CD4-positive, alpha-beta T cell treated with Interleukin-4 for 4 hours (primary cell): Measurements from ENCODE around the gene DPY19L1.
"Not testable (repeated sequence)": the region's sequence is repeated elsewhere in the genome, so short reads cannot be mapped to it uniquely, and the experiment has no call there.

Experiments used
- DNase-seq: peaks from one replicate; pipeline ENCODE4 v3.0.0-alpha.2; 2020

The DPY19L1 gene

DNA sequence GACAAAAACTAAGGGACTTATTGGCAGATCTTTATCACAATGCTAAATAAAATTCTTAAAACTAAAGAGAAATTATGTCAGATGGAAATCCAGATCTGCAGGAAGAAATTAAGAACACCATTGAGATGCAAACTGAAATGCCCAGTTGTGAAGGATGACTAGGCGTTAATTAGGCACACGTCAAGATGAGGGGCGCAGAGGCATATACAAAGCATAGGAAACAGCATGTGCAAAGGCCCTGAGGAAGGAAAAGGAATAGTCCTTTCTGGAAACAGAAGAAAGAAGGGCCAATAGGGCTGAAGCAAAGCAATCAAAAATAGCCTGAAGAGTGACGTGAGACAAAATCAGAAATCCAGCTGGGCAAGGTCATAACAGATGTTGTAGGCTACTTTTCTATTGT, 53.1 kb downstream of the DPY19L1 start:
- not testable (repeated sequence) for DNase-seq

DNA sequence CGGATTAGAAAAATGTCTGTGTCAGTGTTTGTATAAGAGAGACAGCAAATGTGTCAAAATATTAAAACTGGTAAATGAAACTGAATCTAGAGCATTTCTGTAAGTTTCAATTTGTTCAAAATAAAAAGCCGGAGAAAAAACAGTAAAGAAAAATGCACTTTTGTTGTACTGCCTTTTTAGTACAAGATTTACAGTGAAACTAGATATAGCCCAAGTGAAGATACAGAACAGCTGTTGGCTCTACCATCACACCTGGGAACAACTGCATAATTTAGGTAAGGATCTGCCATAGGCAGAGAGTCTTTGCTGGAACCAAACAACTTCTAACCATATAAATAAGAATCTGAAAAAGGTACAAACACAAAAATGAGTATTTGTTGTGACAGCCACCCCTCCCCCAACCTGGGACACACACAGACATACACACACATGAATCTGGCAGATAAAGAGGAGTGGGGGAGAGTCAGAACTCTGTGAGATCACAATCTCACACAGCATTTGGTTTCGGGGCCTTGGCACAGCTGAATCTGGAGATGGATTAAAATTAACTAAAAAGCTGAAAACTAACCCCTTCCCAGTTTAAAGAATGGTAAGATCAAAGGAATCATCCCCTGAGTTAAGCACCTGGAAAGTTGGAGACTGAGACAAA, 54.8 kb downstream of the DPY19L1 start:
- no peak for DNase-seq

DNA sequence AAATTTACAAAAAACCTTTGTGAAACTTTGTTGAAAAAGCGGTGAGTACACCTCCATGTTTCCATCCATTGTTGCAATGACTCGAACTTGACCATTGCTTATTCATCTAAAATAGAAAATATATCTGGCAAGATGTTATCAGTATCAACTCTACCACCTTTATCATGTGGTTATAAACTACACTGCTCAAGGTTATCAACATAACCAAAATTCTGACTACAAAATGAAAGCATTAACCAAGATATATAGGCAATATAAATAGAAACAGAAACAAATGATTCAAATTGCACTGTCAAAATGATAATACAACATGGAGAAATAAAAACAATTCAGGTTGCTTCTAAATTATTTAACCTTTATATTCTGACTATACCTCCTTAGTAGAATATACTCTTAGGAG, 58.2 kb downstream of the DPY19L1 start:
- DNase-seq: not testable (repeated sequence)

DNA sequence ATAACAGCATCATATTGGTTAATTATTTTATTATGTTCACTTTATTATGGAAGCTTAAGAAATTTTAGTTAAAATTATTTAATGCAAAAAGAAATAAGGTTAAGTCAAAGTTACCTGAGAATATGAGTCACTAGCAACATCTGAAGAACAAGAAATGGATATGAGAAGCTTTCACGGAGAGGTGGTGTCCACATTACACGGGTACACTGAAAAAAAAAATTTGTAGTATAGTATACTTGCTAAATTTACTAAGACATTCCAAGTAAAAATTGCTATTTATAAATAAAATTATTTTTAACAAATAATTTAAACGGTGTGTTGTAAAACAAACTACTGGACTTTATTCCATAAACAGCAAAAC, 63.9 kb downstream of the DPY19L1 start:
- no peak for DNase-seq

DNA sequence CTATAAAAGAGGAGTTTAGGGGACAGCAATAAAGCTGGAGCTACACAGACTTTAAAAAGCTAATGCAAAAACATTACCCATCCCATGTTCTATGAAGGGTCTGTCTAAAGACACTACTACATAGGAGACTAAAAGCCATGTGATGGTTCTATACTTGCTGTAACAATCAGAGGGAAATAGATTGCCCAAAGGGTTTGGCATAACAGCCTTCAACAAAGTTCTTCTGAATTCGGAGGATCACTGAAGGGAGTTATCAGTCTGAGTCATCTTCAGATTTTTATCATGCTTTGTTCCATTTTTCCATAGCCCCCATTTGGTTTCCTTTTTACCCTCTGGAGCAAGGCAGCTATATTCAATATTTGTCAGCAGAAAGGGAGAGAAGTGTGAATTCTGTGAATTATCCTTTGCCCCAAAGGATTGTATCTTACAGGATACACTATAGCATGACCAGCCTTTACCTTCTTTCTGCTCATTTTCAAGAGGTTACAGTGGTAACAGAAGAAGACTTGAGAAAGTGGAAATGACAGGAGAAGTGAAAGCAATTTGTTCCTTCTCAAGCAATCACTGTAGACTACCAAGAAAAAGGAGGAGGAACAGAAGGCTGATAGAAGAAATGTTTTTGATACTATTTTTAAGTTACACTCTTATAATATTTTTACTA, 64.4 kb downstream of the DPY19L1 start:
- not testable (repeated sequence) for DNase-seq

DNA sequence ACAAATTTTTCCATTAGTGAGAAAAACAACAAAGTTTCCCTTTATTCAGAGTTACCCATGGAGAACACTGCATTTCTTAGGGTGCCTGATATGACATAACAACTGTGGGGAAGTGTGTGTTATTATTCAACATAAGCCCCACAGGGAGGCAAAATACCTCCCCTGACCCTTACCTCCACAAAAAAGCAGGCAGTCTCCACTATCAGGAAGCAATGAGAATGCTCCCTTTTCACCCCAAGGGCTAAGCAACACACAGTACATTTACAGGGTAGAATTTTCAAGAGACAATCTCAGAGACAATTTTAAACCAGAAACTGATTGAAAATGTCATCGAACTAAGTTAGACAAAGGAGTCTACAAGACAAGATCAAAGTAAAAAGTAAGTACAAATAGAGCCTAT, 69.5 kb downstream of the DPY19L1 start:
- not testable (repeated sequence) for DNase-seq

DNA sequence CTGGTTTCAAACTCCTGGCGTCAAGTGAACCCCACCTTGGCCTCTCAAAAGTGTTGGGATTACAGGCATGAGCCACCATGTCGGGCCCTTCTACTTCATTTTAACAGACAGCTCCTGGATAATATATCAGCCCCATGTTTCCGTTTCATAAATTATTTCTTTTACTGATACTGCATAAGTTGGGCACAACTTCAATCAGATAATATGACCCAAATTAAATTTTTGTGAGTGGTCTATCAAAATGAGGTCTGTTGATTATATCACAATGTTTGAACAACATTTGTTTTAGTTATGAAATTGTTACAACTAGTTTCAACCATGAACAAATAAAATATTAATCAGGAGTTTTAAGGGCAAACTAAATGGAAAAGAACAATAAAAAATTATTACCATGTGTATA, 70.8 kb downstream of the DPY19L1 start:
- not testable (repeated sequence) for DNase-seq

DNA sequence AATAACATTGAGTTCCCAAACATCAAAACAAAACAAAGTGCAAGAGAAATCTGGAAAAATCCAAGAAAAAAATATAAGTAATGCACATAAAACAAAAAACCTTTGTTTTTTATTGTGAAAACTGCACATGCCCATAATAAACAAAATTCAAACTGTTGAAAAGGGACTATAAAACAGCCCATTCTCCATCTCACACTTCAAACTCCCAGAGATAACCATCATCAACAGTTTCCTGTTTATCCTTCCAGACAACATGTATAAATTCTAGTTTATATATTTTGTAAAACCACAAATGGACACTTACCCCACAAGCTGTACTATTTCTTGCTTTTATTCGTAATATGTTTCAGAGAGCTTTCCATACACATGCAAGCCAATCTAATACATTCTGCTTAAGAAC, 79.3 kb downstream of the DPY19L1 start:
- no peak for DNase-seq

DNA sequence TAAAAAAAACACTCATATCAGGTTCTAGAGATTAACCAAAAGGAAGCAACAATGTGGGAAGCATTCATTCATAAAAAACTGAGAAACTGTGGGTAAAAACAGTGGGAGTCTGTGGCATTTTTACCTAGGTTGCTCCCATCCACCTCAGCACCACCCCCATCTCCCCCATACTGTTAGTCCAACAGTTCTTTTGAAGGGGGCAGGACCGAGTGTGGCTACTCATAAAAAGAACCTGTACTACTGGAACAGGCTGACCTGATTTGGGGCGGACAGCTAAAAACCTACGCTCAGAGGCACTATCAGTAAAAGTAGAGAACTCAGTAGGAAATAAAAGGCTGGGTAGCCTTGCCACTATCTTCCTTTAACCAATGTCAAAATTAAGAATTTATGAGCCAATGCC, 84.5 kb downstream of the DPY19L1 start:
- no peak for DNase-seq

DNA sequence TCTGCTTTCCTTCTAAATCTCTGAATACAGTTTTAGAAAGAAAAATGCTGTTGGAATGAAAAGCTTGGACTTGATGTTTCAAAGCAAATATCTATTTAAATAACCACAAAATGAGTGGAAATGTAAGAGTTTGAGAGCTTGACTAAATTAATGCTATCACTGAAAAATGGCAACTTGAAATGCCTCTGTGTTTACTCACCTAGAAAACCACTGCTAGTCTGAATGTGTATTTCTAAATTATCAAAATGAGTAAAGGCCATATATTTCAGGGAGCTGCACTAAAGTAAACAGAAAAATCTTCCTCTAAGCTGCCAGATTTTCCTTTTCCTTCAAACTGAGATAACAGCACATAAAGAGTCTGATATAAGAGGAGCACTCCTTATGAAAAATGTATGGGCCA, 87.9 kb downstream of the DPY19L1 start:
- no peak for DNase-seq

DNA sequence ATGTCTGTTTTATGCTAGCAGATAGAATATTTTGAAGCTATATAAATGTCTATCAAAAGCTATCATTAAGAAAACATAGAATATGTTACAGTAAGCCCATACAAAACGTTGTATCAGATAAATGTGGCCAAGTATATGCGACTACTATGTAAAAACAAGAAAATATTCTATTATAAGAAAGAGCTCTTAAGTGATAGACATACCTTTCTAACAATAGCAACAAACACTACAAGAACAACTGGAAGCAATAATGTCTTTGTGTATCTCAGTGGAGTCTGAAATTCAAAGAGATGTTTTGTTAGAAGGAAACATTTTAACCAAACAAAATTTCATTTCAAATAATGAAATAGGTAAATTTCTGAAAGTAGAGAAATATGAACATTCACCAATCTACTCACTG, 89.9 kb downstream of the DPY19L1 start:
- DNase-seq: not testable (repeated sequence)

DNA sequence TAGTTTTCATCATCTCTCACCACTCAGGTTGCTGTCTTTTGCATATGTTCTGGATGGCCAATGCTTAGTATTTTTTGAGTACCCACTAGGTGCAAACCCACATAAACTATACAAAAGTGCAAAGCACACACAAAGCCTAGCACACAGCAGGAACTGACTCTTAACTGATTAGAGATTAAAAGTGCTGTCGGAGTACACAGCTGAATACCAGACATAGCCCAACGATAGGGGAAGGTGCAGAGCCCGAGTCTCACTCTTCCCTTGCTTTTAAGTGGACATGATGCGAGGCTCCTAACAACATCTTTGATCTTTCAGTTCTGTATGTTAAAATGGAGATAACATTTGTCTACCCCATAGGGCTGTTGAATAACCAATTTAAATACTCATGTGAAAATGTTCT, 90.8 kb downstream of the DPY19L1 start:
- no peak for DNase-seq

DNA sequence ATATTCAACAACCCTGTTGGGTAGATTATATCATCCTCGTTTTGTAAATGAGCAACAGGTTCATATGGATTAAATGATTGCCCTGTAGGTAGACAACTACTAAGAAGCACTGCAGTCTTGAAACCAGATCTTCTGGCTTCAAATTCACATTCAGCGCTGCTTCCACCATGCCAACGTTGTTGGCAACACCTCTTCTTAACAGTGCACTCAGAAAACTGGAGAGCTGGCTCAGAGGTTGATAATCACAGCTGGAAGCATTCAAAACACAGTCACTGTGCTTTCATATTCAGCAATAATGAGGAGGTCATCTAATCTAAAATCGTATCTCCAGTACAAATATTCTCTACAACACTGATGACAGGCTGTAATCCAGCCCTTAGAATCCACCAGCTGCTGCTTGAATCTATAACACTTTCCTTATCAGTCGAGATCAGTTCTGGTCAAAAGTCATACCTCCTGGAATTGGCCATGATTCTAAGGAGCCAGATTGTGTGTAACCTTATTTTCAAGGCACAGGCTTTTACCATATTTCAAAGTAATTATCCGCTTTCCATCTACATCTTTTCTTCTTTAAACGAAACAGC, 91.3 kb downstream of the DPY19L1 start:
- DNase-seq: not testable (repeated sequence)

DNA sequence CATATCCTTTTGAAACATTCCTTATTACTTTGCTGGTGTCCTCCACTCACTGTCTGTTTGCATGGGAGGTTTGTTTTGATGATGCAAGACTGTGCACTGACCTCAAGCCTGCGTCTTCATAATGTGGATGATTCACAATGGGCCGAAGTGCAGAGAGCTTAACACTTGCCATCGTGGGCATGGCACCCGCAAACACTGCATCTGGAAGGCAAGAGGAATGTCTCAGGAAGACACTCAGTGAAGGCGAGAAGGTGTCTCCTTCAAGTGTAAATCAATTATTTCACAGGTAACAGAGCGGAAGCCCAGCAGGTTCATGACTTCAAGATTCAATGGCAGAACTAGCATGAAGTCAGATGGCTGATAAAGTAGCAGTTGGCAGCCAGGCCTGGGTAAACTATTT, 98.1 kb downstream of the DPY19L1 start:
- no peak for DNase-seq

DNA sequence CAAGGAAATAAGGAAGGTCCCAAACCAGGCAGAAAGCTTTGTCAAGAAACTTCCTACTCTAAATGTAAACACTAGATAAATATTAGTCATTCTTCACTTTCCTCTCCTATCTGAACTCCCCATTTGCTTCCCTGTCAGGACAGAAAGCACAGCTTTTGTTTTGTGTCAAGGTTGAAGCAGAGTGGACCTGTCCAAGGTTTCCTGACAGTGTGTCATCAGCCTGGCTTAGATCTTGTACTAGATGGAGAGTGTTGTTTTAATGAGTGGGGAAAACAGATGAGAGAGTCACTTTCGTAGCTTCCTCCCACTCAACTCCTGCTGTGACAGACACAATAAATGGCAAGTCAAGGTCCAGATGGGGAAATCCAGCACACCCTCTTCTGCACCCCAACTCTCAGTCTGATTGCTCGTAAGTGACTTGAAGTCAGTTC, 101.5 kb downstream of the DPY19L1 start:
- not testable (repeated sequence) for DNase-seq

DNA sequence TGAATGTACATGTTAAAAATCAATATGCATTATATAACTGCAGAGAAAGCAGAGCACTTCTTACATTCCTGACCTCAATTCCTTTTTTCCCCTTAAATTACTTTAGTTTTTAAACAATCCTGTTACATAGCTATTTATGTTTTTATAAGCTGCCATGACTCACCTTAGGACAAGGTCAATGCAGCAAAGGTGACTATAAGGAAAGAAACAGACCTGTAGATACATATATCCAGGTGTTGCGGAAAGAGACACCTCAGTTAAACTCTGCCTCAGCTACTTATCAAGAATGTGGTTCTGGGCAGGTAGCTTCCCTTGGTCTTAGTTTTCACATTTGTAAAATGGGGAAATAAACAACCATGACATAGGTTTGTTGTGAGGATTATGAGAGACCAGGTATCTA, 105.5 kb downstream of the DPY19L1 start:
- DNase-seq: no peak

DNA sequence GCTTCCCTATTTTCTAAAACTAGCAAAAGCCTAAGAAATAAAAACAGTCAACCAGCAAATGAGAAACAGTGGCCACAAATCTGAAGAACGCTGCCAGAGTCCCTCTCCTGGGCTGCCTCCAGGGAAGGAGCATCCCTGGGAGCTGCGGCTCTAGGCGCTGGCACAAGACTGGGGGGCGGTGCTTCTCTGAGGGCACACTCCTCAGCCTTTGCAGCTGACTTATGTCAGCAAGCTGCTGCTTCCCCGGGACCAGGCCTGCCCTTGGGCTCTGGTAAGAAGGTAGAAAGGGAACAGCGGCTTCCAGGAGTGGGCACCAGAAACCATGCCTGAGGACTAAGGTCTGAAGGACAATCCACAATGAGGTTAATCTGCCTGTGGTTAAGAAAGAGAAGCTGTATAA, 107.5 kb downstream of the DPY19L1 start:
- not testable (repeated sequence) for DNase-seq

DNA sequence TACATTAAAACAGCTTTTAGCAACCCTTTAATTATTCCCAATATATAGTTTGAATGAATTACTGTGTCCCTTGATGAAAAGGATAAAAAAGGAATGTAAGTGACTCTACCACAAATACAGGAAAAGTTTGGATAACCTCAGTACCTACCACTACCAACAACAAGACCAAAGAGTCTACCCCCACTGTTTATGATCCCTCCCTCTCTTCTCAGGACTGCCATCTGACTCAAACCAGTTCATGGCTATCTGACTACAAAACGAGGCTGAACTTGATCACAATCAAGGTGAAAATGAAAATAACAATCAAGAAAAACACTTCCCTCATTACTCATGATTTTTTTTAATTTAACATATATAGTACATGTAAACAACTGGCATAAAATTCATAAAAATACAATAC, 108.7 kb downstream of the DPY19L1 start:
- no peak for DNase-seq

DNA sequence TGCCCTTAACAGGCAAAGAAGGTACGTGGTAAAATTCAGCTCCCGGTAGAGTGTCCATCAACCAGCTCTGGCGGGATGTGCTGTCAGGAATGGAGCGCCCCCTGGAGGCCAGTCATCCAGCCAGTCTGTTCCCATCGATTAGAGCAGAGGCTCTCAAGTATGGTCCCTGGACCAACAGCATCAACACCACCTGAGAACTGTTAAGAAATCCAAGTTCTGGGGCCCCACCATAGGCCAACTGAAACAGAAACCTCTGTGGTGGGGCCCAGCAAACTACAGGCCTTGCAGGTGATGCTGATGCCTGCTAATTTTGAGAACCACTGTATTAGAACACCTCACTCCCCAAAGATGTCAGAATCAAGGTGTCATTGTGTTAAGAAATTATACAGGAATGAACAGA, 109.2 kb downstream of the DPY19L1 start:
- DNase-seq: peak; percentile 27

DNA sequence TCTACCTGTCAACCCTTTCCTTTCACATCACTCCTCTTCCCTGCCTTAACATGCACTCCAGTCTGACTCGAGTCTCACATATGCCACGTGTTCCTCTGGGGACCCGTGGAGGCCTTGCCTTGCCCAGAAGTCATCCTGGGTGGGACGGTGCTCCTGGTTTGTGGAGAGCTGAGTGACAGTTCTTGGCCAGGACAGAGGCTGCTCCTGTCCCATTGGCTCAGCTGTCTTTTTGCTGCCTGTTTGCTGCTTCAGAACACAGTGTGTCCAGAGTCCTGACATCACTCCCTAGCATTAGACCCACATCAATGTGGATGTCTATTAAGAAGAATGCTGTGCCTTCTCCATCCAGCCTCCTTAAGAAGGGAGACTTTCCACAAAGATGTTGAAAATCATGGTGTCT, 116.8 kb downstream of the DPY19L1 start:
- not testable (repeated sequence) for DNase-seq

DNA sequence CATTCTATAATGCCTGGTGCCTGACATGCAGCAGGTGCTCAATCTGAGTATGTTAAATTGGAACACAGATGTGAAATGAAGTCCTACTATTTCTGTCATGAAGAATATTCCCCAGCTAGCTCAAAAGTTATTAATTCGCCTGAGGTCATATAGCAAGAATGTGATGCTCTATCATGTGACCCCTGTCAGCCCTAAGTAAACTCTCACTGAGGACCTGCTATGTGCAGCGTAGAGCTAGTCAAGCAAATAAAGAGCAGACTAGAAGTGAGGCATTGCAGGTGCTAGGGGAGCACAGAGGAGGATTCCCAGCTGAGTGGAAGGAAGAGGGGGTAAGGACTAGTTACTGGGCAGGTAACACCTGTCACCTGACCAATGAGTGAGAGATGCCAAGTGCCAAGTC, 118.2 kb downstream of the DPY19L1 start:
- DNase-seq: not testable (repeated sequence)

DNA sequence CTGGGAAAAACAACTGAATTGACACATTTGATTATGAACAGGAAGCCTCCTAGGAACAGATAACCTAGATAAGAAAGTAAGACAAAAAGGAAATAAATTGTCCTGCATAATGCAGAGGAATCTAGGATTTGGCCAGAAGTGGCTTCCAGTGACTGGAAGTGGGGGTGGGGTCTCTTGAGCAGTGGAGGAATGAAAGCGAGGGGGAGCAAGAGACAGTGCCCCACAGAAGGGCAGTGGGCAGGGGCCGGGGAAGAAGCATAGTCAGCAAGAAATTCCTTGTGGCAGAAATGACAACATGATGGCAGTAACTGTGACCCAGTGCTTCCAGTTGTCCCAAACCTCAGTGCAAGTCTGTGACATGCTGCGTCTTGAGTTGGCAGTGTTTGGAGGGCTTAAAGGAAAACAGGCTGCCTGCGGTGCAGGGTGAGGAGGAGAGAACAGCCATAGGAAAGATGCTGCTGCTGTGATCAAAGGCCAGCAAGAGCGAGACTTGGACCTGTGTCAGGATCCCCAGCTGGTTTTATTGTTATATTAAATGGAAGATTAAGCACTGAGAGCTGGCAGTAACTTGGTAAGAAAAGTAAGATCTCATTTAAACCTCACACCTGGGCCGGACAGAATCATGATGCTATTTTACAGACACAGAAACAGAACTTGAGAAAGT, 119.0 kb downstream of the DPY19L1 start:
- DNase-seq: not testable (repeated sequence)

DNA sequence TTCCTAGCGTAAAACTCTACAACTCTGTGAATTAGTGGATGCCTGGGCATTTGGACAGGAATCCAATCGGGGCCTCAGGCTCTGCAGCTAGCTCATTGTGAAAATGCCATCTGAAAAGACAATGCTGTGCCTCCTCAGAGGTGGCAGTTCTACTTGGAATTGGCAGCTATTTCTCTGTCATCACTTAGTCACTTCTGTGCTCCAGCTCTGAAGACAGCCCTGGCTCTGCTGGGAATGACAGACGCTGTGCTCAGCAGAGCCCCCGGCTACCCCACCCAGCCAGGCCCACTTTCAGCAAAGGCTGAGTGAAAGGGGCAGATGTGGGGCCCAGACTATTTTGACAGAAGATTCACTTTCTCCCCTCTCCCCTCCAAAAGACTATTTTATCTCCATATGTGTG, 119.8 kb downstream of the DPY19L1 start:
- not testable (repeated sequence) for DNase-seq

DNA sequence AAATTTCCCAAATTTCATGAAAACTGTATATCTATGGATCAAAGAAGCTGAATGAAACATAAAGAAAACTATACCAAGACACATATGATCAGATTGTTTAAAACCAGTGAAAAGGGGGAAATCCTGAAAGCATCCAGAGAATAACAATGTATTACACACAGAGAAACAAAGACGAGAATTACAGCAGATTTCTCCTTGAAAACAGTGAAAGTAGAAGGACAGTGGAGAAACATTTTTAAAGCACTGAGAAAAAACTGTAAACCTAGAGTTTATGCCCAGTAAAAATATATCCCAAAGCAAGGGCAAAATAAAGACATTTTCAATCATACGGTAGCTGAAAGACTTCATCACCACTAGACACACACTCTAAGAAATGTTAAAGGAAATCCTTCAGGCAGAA, 121.0 kb downstream of the DPY19L1 start:
- no peak for DNase-seq
